Activated CD4-positive, alpha-beta T cell treated with anti-CD3 and anti-CD28 coated beads, Interleukin-2, amount 50 U/mL, for 48 hours (primary cell): ENCODE measurements around the gene YPEL1.
A peak's percentile ranks its signal among the peaks of the same experiment; 100 is the strongest.
"Not testable (repeated sequence)": the region's sequence is repeated elsewhere in the genome, so short reads cannot be mapped to it uniquely, and the experiment has no call there.

Source experiments
- DNase-seq, 2 experiments: peaks; one replicate each; pipeline ENCODE4 v3.0.0-alpha.2; 2020

YPEL1 gene

DNA sequence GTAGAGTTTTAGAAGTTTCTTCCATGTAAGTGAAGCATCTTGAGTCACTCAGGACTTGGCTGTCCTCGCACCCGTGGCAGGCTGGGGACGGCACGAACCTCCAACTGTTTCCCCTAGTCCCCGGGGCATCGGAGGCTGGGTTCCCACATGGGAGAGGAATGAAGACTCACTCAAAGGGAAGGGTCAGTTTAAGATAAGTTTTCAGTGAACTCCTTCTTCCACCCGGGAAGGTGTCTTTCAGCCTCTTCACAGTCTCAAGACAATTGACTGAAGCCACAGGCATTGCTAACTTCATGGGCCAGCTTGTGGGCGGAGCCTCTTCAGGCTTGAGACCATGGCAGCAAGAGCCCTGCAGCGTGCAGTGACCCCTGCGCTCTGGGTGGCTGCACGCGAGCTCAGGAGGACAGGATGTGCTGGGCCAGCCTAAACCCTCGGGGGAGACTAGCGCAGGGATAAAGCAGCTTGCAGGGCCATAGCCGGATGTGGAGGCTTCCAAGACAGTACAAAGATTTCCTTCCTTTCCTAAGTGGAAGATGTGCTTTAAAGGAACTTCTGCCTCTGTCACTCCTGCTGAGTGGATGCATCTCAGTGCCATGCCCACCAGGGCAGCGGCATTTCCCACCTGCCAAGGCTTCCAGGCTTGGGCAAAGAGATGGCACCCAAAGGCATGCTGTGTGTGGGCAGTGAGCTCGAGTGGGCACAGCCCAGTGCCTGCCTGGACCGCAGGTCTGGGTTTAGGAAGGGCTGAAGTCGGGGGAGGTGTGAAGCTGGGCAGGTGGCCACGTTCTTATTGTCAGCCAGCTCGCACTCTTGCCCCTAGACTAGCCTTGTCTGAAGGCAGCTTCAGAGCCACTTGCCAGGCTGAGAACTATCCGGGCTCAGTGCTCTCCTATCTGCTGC is 36.9 kb downstream of the YPEL1 start:
- no peak for DNase-seq

DNA sequence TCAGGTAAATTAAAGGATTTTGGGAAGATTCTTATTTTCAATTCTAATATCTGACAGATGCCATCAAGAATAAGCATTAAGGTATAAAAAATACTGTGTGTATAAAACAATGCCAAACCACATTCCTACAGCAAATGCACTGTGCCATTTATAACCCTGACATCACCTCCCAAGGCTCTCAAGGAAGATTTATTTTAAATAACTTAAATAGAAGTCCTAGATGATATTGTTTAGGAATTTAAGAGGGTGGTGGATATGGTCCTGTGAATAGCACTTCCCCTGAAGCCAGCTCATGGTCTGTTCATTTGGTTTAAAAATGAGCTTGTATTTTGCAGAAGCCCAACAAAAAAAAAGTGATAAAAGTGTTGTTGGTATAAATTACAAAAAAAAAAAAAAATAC is 37.7 kb downstream of the YPEL1 start:
- no peak for DNase-seq

DNA sequence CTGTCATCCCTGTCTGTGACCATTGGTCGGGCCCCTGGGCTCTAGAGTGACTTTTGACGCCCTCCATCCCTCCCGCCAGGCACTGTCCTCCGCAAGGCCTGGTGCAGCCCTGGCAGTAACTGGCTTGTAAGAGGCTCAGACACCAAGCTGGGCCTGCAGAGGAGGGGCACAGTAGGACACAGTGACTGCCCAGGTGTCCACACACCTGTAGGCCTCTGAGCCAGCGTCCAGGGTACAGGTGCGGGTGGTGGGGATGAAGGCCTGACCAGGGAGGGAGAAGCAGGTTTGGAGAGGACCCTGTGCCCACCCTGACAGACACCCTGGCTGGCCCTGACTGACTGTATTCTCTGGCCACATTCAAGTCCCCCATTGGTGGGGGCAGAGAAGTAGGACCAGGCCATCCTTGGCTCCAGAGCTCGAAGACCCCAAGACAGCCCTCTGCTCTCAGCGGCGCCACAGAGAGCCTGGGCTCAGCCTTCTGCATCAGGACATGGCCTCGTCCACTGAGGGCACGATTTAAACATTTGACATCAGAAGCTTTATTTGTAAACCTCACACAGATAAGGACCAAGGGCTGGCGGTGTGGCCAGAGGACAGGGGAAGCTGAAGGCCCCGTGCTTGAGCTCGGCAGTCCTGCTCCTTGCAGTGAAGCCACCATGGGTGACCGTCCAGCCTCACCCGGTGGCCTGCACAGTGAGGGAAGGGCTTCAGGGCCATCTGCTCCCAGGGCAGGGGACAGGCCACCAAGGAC is 38.4 kb downstream of the YPEL1 start:
- no peak for DNase-seq

DNA sequence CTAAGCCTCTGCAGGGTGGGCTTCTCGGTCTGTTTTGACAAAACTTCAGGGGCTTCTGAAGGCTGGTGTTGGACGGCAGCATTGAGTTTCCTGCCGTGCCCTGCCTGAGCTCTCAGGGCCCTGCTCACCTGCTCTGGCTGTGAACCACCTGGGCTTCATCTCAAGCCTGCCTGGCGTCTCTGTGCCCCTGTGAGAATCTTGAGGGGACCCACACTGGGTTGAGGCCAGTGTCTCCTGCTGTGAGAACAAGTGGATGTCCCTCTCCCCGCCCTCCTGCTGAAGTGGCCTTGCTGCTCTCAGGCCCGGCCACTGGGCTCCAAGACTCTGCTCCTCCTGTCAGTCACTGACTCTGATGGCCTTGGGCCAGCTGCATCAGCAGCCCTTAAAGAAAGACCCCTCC is 39.5 kb downstream of the YPEL1 start:
- DNase-seq = no peak

DNA sequence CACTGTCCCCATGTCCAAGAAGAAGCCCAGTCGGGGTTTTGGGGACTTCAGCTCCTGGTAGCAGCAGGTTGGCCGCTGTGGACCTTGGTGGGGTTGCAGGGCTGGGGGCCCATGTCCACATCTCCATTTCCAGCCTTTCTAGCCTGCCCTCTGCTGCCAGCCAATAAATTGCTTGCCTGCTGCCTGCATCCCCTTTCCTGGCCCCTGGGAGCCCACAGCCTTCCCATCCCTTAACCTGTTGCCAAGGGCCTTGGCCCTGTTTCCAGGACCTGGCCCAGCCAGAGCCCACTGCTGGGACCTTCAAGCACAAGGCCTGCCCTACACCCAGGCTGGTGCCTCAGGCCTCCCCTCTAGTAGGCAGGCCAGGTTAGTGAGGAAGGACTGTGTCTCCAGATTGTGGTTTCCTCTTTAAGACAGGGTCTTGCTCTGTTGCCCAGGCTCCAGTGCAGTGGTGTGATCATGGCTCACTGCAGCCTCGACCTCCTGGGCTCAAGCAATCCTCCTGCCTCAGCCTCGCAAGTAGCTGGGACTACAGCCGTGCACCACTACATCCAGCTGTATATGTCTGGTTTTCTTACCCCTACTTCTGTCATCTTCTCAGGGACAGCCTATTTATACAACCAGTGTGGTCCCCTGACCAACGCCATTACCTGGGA is 40.0 kb downstream of the YPEL1 start:
- DNase-seq = no peak

DNA sequence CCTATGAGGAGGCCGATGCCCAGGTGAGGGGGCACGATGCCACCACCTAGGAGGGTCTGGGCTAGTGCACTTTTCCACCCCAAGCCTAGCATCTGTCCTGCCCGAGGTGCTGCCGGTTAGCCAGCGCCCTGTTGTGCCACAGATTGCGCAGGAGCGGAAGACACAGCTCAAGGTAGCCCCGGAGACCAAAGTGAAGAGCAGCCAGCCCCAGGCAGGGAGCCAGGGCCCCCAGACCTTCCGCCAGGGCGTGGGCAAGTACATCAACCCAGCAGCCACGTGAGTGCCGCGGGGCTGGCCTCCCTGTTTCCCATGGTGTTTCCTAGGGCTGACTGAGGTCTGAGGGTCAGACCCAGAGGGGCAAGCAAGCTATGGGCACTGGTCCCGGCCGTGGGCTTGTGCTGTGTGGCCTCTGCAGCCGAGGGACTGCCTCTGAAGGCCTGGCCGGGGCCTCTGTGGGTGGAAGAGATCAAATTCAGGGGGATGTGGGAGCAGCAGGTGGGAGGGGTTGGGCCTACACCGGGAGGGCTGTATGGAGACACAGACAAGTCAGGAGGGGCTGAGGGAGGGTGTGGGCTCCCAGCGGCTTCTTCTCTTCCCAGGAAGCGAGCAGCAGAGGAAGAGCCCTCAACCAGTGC is 40.7 kb downstream of the YPEL1 start:
- DNase-seq = no peak

DNA sequence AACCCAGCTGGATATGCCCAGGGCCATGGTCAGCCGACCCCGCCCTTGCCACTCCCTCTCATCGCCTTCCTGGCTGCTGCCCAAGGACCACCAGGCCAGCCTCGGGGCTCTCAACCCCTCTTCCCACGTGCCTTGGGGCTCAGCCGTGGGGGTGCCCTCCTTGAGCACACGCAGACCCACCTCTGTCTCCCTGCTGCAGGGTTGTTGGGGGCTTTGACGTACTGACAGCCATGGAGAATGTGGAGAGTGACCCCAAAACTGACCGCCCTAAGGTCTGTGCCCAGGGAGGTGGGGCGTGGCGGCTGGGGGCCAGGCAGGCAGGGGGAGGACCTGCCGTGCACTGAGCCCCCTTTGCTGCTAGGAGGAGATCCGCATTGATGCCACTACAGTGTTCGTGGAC is 41.2 kb downstream of the YPEL1 start:
- no peak for DNase-seq

DNA sequence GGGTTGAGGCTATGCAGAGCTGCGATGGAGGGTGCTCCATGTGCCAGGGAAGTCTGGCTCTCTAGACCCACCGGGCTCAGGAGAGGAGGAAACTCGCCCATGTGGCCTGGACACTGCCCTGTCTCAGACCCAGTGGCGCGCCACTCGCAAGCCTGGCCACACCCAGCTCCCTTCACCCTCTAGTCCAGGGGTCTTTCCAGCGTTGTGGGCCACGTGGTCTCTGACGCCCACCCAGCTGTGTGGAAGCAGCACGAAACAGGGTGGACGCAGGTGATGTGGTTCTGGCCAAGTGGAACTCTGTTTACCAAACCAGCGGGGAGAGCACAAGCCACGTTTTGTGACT is 41.6 kb downstream of the YPEL1 start:
- no peak for DNase-seq

DNA sequence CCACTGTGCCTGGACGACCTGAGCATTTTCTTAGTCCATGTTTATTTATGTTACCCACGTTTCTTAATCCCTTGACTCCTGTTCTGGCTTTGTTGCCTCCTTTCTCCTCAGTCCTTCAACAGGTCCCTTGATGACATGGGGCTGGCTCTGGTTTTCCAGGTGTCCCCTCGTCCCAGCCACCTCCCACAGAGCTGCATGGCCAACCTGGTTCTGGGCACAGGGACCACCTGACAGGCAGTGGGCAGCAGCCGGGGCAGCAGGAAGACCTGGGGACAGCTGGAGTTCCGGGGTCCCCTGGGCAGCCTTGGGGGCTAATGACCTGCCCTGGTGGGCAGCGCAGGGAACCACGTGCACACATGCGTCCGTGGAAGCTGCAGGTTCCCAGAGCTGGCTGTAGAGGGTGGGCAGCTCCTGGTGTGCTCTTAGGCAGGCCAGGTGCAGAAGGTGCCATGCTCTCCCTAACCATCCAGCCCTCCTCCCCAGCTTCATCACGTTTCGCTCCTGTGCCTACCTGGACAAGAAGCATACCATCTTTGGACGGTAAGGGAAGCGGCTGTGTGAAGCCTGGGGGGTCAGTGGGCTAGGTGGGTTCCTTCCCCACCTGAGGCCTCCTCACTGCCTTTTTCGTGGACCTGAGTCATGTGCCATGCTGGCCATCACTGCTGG is 42.1 kb downstream of the YPEL1 start:
- DNase-seq = no peak

DNA sequence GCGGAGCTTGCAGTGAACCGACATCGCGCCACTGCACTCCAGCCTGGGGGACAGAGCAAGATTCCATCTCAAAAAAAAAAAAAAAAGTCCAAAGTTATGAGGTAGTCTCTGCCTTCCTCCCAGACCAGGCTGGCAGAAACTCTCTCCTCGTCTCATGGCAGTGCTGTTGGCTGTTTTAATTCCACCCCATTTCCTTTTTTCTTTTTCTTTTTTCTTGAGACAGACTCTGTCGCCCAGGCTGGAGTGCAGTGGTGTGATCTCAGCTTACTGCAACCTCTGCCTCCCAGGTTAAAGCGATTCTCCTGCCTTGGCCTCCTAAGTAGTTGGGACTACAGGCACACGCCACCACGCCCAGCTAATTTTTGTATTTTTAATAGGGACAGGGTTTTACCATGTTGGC is 42.7 kb downstream of the YPEL1 start:
- not testable (repeated sequence) for DNase-seq

DNA sequence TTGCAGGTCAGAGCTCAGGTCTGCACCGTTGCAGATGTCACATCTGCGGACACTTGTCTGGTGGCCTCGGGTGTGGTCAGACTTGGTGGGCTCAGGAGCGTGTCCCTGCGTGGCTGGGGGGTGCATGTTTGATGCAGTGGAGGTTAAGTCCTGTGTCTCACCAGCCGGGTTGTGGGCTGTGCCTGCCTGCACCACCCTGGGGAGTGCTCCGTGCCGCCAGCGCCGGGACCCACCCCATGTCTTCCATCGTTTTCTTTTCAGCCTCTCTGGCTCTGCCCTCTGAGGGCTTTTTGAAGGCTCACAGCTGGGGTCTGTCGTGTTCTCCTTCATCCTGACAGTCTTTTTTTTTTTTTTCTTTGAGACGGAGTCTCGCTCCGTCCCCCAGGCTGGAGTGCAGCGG is 43.8 kb downstream of the YPEL1 start:
- no peak for DNase-seq

DNA sequence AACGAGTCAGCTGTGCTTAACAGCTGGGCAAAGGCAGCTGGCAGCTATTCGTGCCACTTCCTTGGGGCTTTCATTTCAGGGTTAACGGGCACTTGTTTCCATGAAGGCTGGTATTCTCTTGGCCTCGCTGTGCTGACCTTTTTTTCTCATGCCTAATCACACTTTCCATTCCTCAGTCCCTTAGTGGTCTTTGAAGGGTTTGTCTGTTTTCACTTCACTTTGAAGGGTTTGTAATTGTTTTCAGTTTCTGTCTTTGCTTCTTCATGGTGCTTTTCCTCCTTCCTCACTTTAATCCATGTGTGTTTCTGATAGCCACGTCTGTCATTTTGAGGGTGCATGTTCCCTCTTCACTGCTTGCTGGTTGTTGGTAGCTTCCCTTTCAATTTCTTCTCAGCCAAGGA is 45.2 kb downstream of the YPEL1 start:
- DNase-seq = peak in 1 of 2 experiments; percentile 20

DNA sequence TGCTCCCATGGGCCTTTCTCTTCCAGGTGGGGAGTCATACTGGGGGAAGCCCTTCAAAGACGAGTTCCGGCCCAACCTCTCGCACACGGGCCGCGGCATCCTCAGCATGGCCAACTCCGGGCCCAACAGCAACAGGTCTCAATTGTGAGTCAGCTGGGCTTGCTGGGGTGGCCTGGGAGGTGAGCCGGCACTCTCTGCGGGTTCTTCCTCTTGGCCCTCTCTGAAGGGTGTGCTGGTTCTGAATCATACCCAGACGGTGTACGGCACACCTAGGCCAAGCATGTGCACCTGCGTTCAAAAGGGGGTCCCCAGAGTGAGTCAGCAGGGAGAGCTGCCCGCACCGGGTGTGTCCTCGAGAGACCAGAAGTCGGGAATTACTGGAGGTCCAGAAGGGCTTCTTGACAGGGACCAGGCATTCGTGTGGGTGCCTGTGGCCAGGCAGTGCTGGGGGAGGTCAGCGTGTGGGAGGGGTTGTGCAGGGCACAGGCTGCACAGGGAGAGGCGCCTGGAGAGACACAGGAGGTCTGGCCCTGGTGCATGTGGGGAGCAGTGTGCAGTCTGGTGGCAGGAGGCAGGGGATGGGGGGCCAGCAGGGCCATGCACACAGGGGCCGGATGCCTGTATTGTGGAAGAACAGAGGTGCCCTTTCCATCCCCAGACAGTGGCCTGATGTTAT is 46.8 kb downstream of the YPEL1 start:
- DNase-seq = no peak

DNA sequence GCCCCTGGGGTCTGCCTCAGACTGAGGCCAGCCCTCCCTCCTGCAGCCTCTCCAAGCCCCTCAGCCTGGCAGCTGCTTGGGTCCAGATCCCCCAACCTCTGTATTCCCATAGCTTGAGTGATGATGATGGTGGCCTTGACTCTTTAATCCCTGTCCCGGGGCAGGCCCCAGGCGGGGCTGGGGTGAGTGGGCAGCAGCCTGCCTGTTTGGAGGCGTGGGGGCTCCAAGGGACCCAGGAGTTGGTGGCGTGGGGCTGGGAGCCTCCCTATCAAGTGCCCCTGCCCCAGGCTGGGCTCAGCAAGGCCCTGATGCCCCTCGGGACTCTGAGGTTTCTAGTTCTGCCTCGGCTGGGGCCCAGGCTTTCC is 47.3 kb downstream of the YPEL1 start:
- DNase-seq = no peak

DNA sequence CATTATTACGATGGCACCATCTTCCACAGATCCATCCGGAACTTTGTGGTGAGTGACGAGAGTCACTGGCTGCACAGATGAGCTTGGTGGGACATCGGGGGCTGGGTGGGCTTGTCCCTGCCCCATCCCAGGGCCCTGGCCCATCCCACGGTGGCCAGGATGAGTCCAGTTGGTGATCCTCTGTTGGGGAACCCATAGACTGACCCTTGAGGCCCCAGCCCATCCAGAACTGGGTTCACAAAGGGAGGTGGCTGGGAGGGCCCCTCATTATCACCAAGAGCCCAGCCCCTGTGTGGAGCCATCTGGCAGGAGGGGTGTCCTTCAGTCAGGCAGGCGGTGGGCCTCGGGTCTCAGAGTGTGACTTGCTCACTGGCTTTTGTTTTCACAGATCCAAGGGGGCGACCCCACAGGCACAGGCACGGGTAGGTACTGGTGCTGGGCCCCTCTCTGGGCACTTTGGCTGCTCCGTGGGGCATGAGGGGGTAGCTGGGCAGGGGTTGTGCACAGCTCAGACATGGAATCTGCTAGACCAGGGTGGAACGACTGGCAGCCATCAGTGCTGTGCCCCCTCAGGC is 47.8 kb downstream of the YPEL1 start:
- DNase-seq = no peak

DNA sequence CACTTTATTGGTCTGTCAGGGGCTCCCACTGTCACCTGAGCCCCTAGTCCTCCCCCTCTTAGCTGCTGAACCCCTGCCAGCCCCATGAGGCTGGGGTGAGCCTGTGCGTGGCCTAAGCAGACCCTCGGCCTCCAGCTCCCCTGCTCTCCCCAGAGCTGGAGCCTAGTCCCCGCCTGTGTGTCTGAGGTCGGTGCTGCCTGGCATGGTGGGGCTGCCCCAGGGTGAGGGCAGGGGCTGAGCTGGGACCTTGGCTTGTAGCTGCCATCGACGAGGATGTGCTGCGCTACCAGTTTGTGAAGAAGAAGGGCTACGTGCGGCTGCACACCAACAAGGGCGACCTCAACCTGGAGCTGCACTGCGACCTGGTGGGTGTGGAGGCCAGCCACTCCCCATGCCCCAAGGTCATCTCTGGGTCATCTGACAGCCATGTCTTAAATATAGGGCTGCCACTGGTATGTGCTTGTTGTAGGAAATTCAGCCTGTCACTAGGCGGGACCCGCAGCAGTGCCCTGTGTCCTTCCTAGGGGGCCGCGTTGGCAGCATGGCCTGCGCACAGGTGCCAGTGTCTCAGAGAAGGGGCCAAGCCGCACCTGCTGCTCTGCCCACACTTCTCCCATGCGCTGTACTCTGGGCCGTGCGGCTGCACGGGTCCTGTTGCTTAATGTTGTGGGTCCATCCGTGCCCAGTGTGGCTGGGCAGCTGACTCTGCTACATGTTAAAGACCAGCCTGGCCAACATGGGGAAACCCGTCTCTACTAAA is 48.8 kb downstream of the YPEL1 start:
- no peak for DNase-seq

DNA sequence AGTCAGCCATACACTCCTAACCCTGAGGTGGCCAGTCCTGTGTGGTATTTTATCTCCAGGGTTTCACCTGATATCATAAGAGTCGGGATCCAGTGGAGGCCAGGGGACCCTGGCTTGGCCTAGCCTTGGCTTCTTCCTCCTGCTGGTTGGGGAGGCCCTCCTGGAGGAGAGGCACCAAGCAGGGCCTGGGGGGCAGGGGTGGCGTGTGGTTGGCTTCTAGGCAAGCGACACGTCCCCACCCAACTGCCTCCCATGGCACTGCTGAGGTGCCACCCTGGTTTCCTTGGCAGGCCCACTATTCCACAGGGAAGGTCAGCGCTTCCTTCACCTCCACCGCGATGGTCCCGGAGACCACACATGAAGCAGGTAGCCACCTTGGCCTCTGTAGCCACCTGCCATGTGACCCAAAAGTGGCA is 49.4 kb downstream of the YPEL1 start:
- no peak for DNase-seq

DNA sequence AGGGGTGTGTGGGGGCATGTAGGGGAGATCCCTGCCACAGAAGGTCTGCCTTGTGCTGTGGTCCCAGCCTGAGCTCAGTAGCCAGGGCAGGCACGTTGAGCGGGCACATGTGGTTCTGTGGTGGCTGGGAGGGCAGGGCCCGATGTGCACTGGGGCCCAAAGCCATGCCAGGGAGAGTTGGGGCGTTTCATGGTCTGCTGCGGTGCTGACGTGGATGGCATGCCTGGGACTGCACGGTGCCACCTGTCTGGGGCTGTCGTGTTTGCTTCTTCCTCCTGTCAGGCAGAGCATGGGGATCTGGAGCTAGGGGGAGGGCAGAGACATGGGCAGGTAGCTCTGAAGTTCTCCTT is 50.5 kb downstream of the YPEL1 start:
- DNase-seq = no peak

DNA sequence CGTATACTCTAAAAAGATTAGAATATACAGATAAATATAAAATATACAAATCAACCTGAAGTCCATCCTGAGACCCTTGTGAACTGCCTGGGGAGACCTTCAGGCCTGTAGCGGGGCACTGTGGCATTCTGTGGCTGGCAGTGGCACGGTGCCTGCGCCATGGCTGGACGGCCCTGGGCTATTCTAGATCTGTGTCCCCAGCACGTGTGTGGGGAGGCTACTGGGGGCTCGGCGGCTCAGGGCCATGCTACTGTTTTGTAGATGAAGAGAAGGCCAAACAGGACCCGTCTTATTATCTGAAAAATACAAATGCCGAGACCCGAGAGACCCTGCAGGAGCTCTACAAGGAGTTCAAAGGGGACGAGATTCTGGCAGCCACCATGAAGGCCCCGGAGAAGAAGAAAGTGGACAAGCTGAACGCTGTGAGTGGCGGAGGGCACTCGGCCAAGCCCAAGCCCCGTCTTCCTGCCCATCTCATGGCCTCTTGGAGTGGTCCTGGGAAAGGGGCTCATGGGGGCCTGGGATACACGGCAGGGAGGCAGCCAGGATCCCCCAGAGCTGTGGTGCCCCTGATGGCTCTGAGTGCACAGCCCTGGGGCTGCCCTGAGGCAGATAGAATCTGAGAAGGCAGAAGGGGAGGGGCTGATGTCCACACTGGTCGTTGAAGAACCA is 51.0 kb downstream of the YPEL1 start:
- no peak for DNase-seq

DNA sequence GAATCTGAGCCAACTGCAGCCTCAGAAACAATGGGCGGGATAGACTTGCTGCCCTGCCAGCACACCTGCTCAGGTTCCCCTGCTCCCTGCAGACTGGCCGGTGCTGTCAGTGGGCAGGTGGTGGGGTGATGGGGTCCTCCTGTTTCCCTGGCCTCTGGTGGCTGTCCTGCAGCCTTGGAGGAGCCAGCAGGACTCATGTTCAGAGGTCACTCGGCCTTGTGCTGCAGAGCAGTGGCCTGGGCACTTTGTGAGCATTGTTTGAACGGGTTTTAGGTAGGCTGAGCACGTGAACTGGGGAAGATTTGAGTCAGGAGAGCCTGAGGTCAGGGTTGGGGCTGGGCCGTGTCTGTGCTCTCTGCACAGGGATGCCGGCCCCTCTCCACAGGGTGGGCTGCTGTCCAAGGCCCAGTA is 52.2 kb downstream of the YPEL1 start:
- DNase-seq = no peak
